ENCODE data around the gene GDF9. TPM values are rescaled to one million over a fixed set of nuclear protein-coding genes. Genes with fewer than 3 reads are reported as not detected.

GDF9 gene
- polyA plus RNA-seq, 1 experiment = 0.15 TPM

GRCh38 chr5:132884548-132884947 is 18.3 kb upstream of the GDF9 start:
- H3K4me3 ChIP-seq (ENCODE audit: low read depth, low read length) = no peak overlapping the region
- POLR2A ChIA-PET = interaction anchor here (0.8 kb wide), 1 partner anchor 14 kb away, joined by 3 read pairs; no protein-coding TSS in a partner anchor
- H3K27me3 ChIP-seq (ENCODE audit: control insufficient read depth, insufficient read depth, low read length) = no peaks in the 10 kb centered on the region
- no peaks in the 10 kb centered on the region for H3K9me3 ChIP-seq (ENCODE audit: control insufficient read depth, insufficient read depth, low read length)
- DNase-seq (ENCODE audit: low read depth, low spot score) = no peak
- CTCF ChIA-PET = interaction anchor here (1.3 to 2.2 kb wide), 3 partner anchors 10 to 65 kb away, joined by 3 to 9 read pairs (median 3); no protein-coding TSS in a partner anchor
- no peak for TF ChIP-seq CTCF (IDR thresholded peaks at IDR 0.05; ENCODE audit: low read depth, low read length)
- H3K27ac ChIP-seq (ENCODE audit: low read depth, low read length) = no peak overlapping the region

- peak; percentile 33 for DNase-seq (ENCODE audit: low read depth, low spot score)
- ChIA-PET POLR2A (interaction anchor here (0.5 kb wide), 1 partner anchor 96 kb away, joined by 7 read pairs; no protein-coding TSS in a partner anchor), CTCF (interaction anchor here (0.6 to 2.6 kb wide), 20 partner anchors 8 to 497 kb away, joined by 3 to 35 read pairs (median 6); partner anchors contain the start of genes GDF9, LEAP2, SHROOM1 and UQCRQ)
- Histone ChIP-seq H3K4me3 (ENCODE audit: low read depth, low read length) (no peak overlapping the region), H3K27me3 (ENCODE audit: control insufficient read depth, insufficient read depth, low read length) (no peaks in the 10 kb centered on the region), H3K9me3 (ENCODE audit: control insufficient read depth, insufficient read depth, low read length) (no peaks in the 10 kb centered on the region), H3K27ac (ENCODE audit: low read depth, low read length) (no peak overlapping the region)
- peak; percentile 65 for TF ChIP-seq CTCF (IDR thresholded peaks at IDR 0.05; ENCODE audit: low read depth, low read length)
Measured at GRCh38 chr5:132883261-132883834, 17.1 kb upstream of the GDF9 start.

- TF ChIP-seq CTCF (IDR thresholded peaks at IDR 0.05; ENCODE audit: low read depth, low read length) = no peak
- Histone ChIP-seq H3K9me3 (ENCODE audit: control insufficient read depth, insufficient read depth, low read length) (no peaks in the 10 kb centered on the region), H3K27me3 (ENCODE audit: control insufficient read depth, insufficient read depth, low read length) (no peaks in the 10 kb centered on the region), H3K27ac (ENCODE audit: low read depth, low read length) (no peak overlapping the region), H3K4me3 (ENCODE audit: low read depth, low read length) (no peak overlapping the region)
- ChIA-PET POLR2A (no interaction called here), CTCF (interaction anchor here (0.5 to 1.0 kb wide), 3 partner anchors 56 to 193 kb away, joined by 3 read pairs; no protein-coding TSS in a partner anchor)
- DNase-seq (ENCODE audit: low read depth, low spot score) = no peak
Measured at GRCh38 chr5:132877938-132878337, 11.7 kb upstream of the GDF9 start.

- CTCF ChIA-PET = interaction anchor here (0.5 to 1.0 kb wide), 3 partner anchors 56 to 194 kb away, joined by 3 read pairs; no protein-coding TSS in a partner anchor
- POLR2A ChIA-PET = no interaction called here
- DNase-seq (ENCODE audit: low read depth, low spot score) = no peak
Measured at GRCh38 chr5:132877466-132877865, 11.2 kb upstream of the GDF9 start.

More at GRCh38 chr5:132877466-132877865, 11.2 kb upstream of the GDF9 start:
- H3K27me3 ChIP-seq (ENCODE audit: control insufficient read depth, insufficient read depth, low read length) = no peaks in the 10 kb centered on the region
- H3K27ac ChIP-seq (ENCODE audit: low read depth, low read length) = no peak overlapping the region
- no peak overlapping the region for H3K4me3 ChIP-seq (ENCODE audit: low read depth, low read length)
- TF ChIP-seq CTCF (IDR thresholded peaks at IDR 0.05; ENCODE audit: low read depth, low read length) = no peak
- no peaks in the 10 kb centered on the region for H3K9me3 ChIP-seq (ENCODE audit: control insufficient read depth, insufficient read depth, low read length)

Measured in AG04450 (cell line).